ENCODE data around the gene SLC19A1. TPM values are rescaled to one million over a fixed set of nuclear protein-coding genes. Genes with fewer than 3 reads are reported as not detected.

Gene SLC19A1
- total RNA-seq, 4 donors from 2014 or later = 1.5 to 8.6 (median 5.3) TPM

DNA sequence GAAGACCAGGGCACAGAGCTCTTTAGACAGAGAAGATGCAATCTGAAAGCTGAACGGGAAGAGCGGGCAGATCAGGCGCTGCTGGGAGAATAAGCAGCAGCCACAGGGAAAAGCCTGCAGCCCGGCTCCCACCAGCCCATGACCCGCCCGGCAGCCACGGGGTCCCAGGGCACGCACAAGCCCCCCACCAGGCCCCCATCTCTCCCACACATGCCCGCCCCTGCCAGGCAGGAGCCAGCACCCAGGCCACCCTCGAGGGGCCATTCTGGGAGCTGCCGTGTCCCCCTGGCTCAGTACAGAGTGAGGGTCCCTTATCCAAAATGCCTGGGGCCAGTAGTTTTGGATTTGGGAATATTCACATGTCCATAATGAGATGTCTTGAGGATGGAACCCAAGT, 16.3 kb downstream of the SLC19A1 start:
- Histone ChIP-seq H3K9me3 (peaks cover 0 to 16% (median 0%) of the 10 kb centered on the region in 3 donors), H3K36me3 (peaks cover 0 to 28% of the 10 kb centered on the region in 2 donors), H3K27ac (no peak overlapping the region), H3K27me3 (no peaks in the 10 kb centered on the region), H3K4me3 (no peak overlapping the region), H3K4me1 (no peaks in the 10 kb centered on the region)
- 100% methylated on average over 1 of the region's 11 CpGs for WGBS, 2 donors (ENCODE audit: low coverage in 1 of 2)
- TF ChIP-seq POLR2AphosphoS5 (IDR thresholded peaks at IDR 0.05) (no peak), EP300 (IDR thresholded peaks at IDR 0.05) (no peak), CTCF (IDR thresholded peaks at IDR 0.05) (no peak), POLR2A (IDR thresholded peaks at IDR 0.05) (no peak)
- ATAC-seq = no peak

DNA sequence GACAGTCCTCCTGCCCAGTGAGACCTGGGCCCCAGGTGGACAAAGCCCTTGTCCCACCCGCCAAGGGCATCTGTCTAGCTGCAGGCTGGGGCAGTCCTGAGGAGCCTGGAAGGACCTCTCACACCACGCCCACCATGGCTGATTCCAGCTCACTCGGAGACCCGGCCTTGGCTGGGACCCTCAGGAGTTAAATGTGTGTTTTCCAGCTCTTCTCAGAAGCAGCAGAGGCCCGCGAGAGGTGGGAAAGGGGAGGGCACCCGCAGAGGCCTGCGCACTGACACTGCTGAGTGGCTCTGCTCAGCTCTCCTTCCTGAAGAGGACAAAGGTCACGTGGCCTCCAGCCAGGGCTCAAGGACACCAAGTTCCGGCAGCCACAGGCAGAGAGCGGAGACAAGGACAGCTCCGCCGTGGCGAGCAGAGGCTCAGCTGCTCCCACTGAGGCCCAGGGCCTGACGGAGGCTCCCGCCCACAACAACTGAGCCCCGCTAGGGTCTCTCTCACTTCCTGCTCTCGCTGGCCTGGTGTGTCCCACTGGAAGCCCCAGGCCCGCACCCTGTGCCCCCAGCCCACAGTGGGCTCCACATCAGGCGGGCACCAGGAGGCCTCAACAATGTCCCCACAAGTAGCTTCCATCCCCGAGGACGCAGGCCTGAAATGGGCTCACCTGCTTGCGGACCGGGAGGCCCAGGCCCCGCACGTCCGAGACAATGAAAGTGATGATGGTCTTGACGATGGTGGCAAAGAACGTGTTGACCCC, 16.9 kb downstream of the SLC19A1 start:
- ATAC-seq = no peak
- H3K9me3 ChIP-seq = peaks cover 0 to 22% (median 0%) of the 10 kb centered on the region in 3 donors
- H3K36me3 ChIP-seq = peaks cover 0 to 29% of the 10 kb centered on the region in 2 donors
- WGBS, 2 donors (ENCODE audit: low coverage in 1 of 2) = no CpG with 5 or more reads among the region's 29 CpGs
- no peaks in the 10 kb centered on the region for H3K4me1 ChIP-seq
- H3K4me3 ChIP-seq = no peak overlapping the region
- H3K27ac ChIP-seq = no peak overlapping the region
- no peak for TF ChIP-seq EP300 (IDR thresholded peaks at IDR 0.05)
- TF ChIP-seq CTCF (IDR thresholded peaks at IDR 0.05) = no peak
- TF ChIP-seq POLR2AphosphoS5 (IDR thresholded peaks at IDR 0.05) = no peak
- no peak for TF ChIP-seq POLR2A (IDR thresholded peaks at IDR 0.05)
- H3K27me3 ChIP-seq = no peaks in the 10 kb centered on the region

DNA sequence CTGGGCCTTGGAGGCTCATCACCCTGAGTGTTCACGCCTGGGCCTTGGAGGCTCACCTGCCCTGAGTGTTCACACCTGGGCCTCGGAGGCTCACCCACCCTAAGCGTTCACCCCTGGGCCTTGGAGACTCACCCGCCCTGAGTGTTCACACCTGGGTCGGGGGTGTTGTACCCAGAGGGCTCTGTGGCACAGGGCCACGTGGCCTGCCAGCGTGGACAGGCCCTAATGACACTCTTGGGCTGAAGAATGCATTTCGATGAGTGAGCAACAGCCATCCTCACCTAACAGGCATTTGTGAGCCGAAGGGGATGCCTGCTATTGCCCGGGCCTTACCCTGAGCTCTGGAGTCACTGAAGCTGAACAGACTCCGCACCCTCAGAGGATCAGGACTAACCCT, 17.5 kb downstream of the SLC19A1 start:
- no peak for ATAC-seq
- no peak for TF ChIP-seq POLR2AphosphoS5 (IDR thresholded peaks at IDR 0.05)
- TF ChIP-seq CTCF (IDR thresholded peaks at IDR 0.05) = no peak
- no peak for TF ChIP-seq EP300 (IDR thresholded peaks at IDR 0.05)
- Histone ChIP-seq H3K27me3 (no peaks in the 10 kb centered on the region), H3K4me1 (no peaks in the 10 kb centered on the region), H3K36me3 (peaks cover 0 to 29% of the 10 kb centered on the region in 2 donors), H3K27ac (no peak overlapping the region), H3K4me3 (no peak overlapping the region), H3K9me3 (peaks cover 0 to 28% (median 0%) of the 10 kb centered on the region in 3 donors)
- WGBS, 2 donors (ENCODE audit: low coverage in 1 of 2) = no CpG with 5 or more reads among the region's 11 CpGs

GRCh38 chr21:45523411-45524101, 18.7 kb downstream of the SLC19A1 start:
- TF ChIP-seq CTCF (IDR thresholded peaks at IDR 0.05) = no peak
- TF ChIP-seq POLR2AphosphoS5 (IDR thresholded peaks at IDR 0.05) = no peak
- peaks cover 0 to 23% of the 10 kb centered on the region in 2 donors for H3K36me3 ChIP-seq

More at GRCh38 chr21:45523411-45524101, 18.7 kb downstream of the SLC19A1 start:
- Histone ChIP-seq H3K27me3 (no peaks in the 10 kb centered on the region), H3K4me3 (no peak overlapping the region), H3K9me3 (peaks cover 0 to 40% (median 0%) of the 10 kb centered on the region in 3 donors), H3K4me1 (no peaks in the 10 kb centered on the region), H3K27ac (no peak overlapping the region)
- ATAC-seq = no peak
- 40% methylated on average over 1 of the region's 16 CpGs; no CpG with 5 or more reads in 1 of the 2 donors for WGBS, 2 donors (ENCODE audit: low coverage in 1 of 2)
